Activated naive CD8-positive, alpha-beta T cell treated with anti-CD3 and anti-CD28 coated beads, Interleukin-2, amount 10 ng/mL, durations not matched to agents 7 days and 5 days (primary cell): ENCODE results near the gene LRRC17. TPM values are rescaled to one million over a fixed set of nuclear protein-coding genes. Genes with fewer than 3 reads are reported as not detected.

ENCODE experiments used
- ATAC-seq: fragments of 150-1000 bp; cut with Tn5 transposase; one replicate; pipeline ENCODE4 v1.10.0; 2021; ENCODE audit warnings: low read depth, moderate library complexity
- POLR2A ChIA-PET: fragments of 350-600 bp; sonication (Branson Sonifier 250); formaldehyde crosslinking; loops from one replicate; lab custom pipeline; 2021; ENCODE audit warnings: antibody characterized with exemption; lab: Charles Lee
- DNase-seq: peaks from one replicate; pipeline ENCODE4 v3.0.0; 2021
- H3K27ac Mint-ChIP-seq: one replicate; pipeline ENCODE4 v1.8.0; 2022; ENCODE audit warnings: mild to moderate bottlenecking, mixed read lengths
- H3K27me3 Mint-ChIP-seq: one replicate; pipeline ENCODE4 v1.8.0; 2022; ENCODE audit warnings: mild to moderate bottlenecking, moderate library complexity, mixed read lengths
- H3K36me3 Mint-ChIP-seq: one replicate; pipeline ENCODE4 v1.8.0; 2021; ENCODE audit warnings: mild to moderate bottlenecking, mixed read lengths
- H3K4me1 Mint-ChIP-seq: one replicate; pipeline ENCODE4 v1.8.0; 2021; ENCODE audit warnings: mixed read lengths
- H3K4me3 Mint-ChIP-seq: one replicate; pipeline ENCODE4 v1.8.0; 2022; ENCODE audit warnings: mild to moderate bottlenecking, moderate library complexity, mixed read lengths
- H3K9me3 Mint-ChIP-seq: one replicate; pipeline ENCODE4 v1.8.0; 2021; ENCODE audit warnings: mixed read lengths
- total RNA-seq, 2 experiments: library from RNA; stranded (reverse); gene quantifications; one replicate each; pipeline ENCODE4 v1.2.3, GENCODE V29; 2021

Gene LRRC17
- total RNA-seq, 2 experiments from 2014 or later = not detected

- POLR2A ChIA-PET = no interaction called here
- Mint-ChIP-seq H3K4me1 (peaks cover 2% of the 10 kb centered on the region), H3K36me3 (no peaks in the 10 kb centered on the region), H3K27ac (no peak overlapping the region), H3K9me3 (peaks cover 2% of the 10 kb centered on the region), H3K27me3 (peaks cover 2% of the 10 kb centered on the region), H3K4me3 (no peak overlapping the region)
- no peak for ATAC-seq
- DNase-seq = no peak
Measured at GRCh38 chr7:102991077-102991539, 78.3 kb downstream of the LRRC17 start.

DNA sequence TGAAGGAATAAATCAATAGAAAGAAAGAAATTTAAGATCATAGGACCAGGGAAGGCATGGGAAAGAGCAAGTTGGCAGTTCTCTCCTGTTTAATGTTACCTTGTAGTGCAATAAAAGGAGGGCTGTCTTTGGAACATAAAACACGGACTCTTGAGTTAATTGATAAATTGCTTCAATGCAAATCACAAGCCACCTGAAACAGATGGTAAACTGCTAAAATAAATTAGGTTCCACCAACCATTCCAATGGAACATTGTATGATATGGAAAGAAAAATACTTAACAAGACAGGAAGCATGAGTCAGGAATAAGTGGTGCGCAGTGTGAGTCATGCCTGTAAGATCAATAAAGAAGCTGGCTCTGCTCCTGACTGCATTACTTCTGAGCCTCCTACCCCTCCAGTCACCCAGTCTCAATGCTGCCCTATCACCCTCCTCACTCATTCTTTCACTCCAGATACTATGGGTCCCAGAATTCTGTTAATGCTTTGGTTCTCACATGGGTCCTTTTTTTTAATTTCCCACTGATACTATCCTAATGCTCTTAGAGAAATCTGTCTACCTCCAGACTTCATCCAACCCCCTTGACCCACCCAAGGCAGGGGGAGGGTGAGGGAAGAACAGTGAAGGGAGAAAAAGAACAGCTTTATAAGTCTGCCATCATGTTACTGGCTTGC, 78.9 kb downstream of the LRRC17 start:
- Mint-ChIP-seq H3K27me3 (peaks cover 2% of the 10 kb centered on the region), H3K27ac (no peak overlapping the region), H3K4me3 (no peak overlapping the region), H3K4me1 (peaks cover 2% of the 10 kb centered on the region), H3K36me3 (no peaks in the 10 kb centered on the region), H3K9me3 (peaks cover 2% of the 10 kb centered on the region)
- DNase-seq (no peak), ATAC-seq (no peak)
- POLR2A ChIA-PET = no interaction called here

DNA sequence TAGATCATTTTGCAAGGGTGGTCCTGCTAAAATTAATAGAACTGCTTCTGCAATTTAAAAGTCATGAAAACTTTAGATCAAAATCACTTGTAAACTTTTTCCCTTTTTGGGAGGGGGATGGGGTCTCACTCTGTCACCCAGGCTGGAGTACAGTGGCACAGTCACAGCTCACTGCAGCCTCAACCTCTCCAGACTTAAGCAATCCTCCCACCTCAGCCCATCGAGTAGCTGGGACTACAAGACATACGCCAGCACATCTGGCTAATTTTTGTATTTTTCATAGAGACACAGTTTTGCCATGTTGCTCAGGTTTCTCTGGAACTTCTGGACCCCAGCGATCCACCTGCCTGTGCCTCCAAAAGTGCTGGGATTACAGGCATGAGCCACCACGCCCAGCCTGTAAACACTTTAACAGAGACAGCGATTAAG, 79.7 kb downstream of the LRRC17 start:
- DNase-seq (no peak), ATAC-seq (no peak)
- Mint-ChIP-seq H3K4me1 (peaks cover 2% of the 10 kb centered on the region), H3K36me3 (no peaks in the 10 kb centered on the region), H3K4me3 (no peak overlapping the region), H3K27me3 (peaks cover 2% of the 10 kb centered on the region), H3K27ac (no peak overlapping the region), H3K9me3 (peaks cover 2% of the 10 kb centered on the region)
- POLR2A ChIA-PET = no interaction called here

GRCh38 chr7:102992938-102993717, 80.3 kb downstream of the LRRC17 start:
- DNase-seq (no peak), ATAC-seq (no peak)
- Mint-ChIP-seq H3K9me3 (peaks cover 2% of the 10 kb centered on the region), H3K27ac (no peak overlapping the region), H3K27me3 (peaks cover 2% of the 10 kb centered on the region), H3K4me1 (peaks cover 2% of the 10 kb centered on the region), H3K4me3 (no peak overlapping the region), H3K36me3 (no peaks in the 10 kb centered on the region)
- POLR2A ChIA-PET = no interaction called here

DNA sequence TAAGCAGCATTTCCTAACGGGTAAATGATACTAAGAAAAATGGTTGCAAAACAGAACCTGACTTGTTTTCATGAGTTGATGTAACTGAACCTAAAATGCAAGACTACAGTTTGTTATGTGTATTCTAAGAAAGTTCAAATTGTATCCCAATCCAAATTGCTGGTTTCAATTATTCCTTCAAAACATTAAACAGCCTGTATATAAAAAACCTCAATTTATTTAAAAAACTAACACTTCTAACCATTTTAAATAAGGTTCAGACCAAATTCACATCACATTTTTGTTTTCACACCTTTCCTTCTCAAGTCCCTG, 80.9 kb downstream of the LRRC17 start:
- Mint-ChIP-seq H3K4me3 (no peak overlapping the region), H3K9me3 (peaks cover 2% of the 10 kb centered on the region), H3K27ac (no peak overlapping the region), H3K4me1 (peaks cover 2% of the 10 kb centered on the region), H3K27me3 (peaks cover 2% of the 10 kb centered on the region), H3K36me3 (no peaks in the 10 kb centered on the region)
- POLR2A ChIA-PET = no interaction called here
- DNase-seq (no peak), ATAC-seq (no peak)

DNA sequence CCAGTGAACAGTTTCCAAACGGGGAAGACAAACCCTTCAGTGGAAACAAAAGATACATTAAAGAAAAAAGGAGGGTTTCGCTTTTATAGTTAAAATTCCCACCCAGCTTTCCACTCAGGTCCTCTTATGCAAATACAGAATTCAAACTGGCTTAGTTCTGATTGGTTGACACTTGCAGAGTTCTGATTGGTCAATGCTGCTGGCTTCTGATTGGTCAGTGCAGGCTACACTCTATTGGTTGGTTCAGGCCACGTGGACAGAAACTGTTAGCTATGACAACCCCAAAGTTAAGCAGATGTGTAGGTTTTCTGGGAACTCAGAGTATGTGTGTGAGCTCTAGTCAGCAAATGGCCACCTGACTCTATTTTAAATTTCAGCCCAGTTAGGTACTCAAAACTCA, 81.8 kb downstream of the LRRC17 start:
- ATAC-seq (no peak), DNase-seq (no peak)
- H3K27ac Mint-ChIP-seq = no peak overlapping the region
- POLR2A ChIA-PET = no interaction called here
- no peaks in the 10 kb centered on the region for H3K36me3 Mint-ChIP-seq
- no peak overlapping the region for H3K4me3 Mint-ChIP-seq
- H3K4me1 Mint-ChIP-seq = peaks cover 2% of the 10 kb centered on the region
- peaks cover 2% of the 10 kb centered on the region for H3K9me3 Mint-ChIP-seq
- peaks cover 2% of the 10 kb centered on the region for H3K27me3 Mint-ChIP-seq

Other genes starting within 250 kb of the LRRC17 start
- gene POLR2J2, start 241.3 kb upstream of the LRRC17 start, total RNA-seq = 10 to 100 TPM; 19.0 to 20.8 TPM
- 1 to 10 TPM; 9.8 to 9.9 TPM for gene FAM185A, start 164.0 kb upstream of the LRRC17 start, total RNA-seq
- 1 to 10 TPM in 1 of 2 experiments, under 1 TPM in 1; 0.65 to 1.4 TPM for gene FBXL13, start 161.8 kb downstream of the LRRC17 start, total RNA-seq
- 10 to 100 TPM; 22.1 to 27.7 TPM for gene ARMC10, start 162.1 kb downstream of the LRRC17 start, total RNA-seq
- gene NAPEPLD, start 236.1 kb downstream of the LRRC17 start, total RNA-seq = 10 to 100 TPM in 1 of 2 experiments, 1 to 10 TPM in 1; 9.8 to 10.9 TPM